Mesenchymal stem cell (in vitro differentiated cells and primary cell): Measurements from ENCODE around the gene LYZL4.

ENCODE experiments used
- DNase-seq: peaks from one replicate; pipeline ENCODE4 v3.0.0-alpha.2; 2013
- H2AFZ ChIP-seq: one replicate; pipeline ENCODE4 v1.6.1; 2013; ENCODE audit warnings: low read depth, mild to moderate bottlenecking, control low read depth, inconsistent platforms, low read length, moderate library complexity
- H2AK5ac ChIP-seq: 2 replicates; pipeline ENCODE4 v1.6.1; 2013; ENCODE audit warnings: low read length, moderate library complexity, mild to moderate bottlenecking, inconsistent platforms; ENCODE audit not compliant: severe bottlenecking
- H2BK120ac ChIP-seq: one replicate; pipeline ENCODE4 v1.6.1; 2013; ENCODE audit warnings: low read depth, mild to moderate bottlenecking, inconsistent platforms, low read length, moderate library complexity
- H2BK12ac ChIP-seq, 2 experiments: one replicate each; pipeline ENCODE4 v1.6.1; 2013; ENCODE audit warnings: inconsistent platforms in 2 of 2, low read length in 2 of 2, mild to moderate bottlenecking in 2 of 2, moderate library complexity in 2 of 2, control low read depth in 1 of 2
- H2BK15ac ChIP-seq: one replicate; pipeline ENCODE4 v1.6.1; 2013; ENCODE audit warnings: mild to moderate bottlenecking, low read depth, inconsistent platforms; ENCODE audit not compliant: poor library complexity, severe bottlenecking
- H2BK5ac ChIP-seq: 2 replicates; pipeline ENCODE4 v1.6.1; 2013; ENCODE audit warnings: low read depth, mild to moderate bottlenecking, low read length, control low read depth, inconsistent platforms; ENCODE audit not compliant: poor library complexity, severe bottlenecking
- H3K14ac ChIP-seq, 2 experiments: one replicate each; pipeline ENCODE4 v1.6.1; 2013; ENCODE audit warnings: inconsistent platforms in 2 of 2, low read length in 2 of 2, control low read depth in 1 of 2, mild to moderate bottlenecking in 1 of 2, moderate library complexity in 1 of 2
- H3K18ac ChIP-seq, 2 experiments: one replicate each; pipeline ENCODE4 v1.6.1; 2013; ENCODE audit warnings: inconsistent platforms in 2 of 2, low read length in 2 of 2, control low read depth in 1 of 2, low read depth in 1 of 2, mild to moderate bottlenecking in 1 of 2
- H3K23ac ChIP-seq, 2 experiments: one replicate each; pipeline ENCODE4 v1.6.1; 2013; ENCODE audit warnings: inconsistent platforms in 2 of 2, low read length in 2 of 2, mild to moderate bottlenecking in 2 of 2, moderate library complexity in 2 of 2, control low read depth in 1 of 2
- H3K27ac ChIP-seq: 2 replicates; pipeline ENCODE4 v1.5.1; 2013; ENCODE audit warnings: mild to moderate bottlenecking, moderate library complexity, low read length, control low read depth, inconsistent platforms; ENCODE audit not compliant: poor library complexity, severe bottlenecking
- H3K27me3 ChIP-seq, 2 experiments: 2 replicates each; pipeline versions ENCODE4 v1.6.1 to v1.7.0; 2013; ENCODE audit warnings: low read length in 2 of 2, mild to moderate bottlenecking in 2 of 2, moderate library complexity in 2 of 2, control low read depth in 1 of 2, inconsistent platforms in 1 of 2; ENCODE audit not compliant: control insufficient read depth in 1 of 2, insufficient read depth in 1 of 2
- H3K36me3 ChIP-seq, 2 experiments: 2 replicates each; pipeline versions ENCODE4 v1.6.1 to v1.7.0; 2013; ENCODE audit warnings: low read length in 2 of 2, control low read depth in 1 of 2, inconsistent platforms in 1 of 2, low read depth in 1 of 2, mild to moderate bottlenecking in 1 of 2; ENCODE audit not compliant: insufficient read depth in 2 of 2, control insufficient read depth in 1 of 2
- H3K4ac ChIP-seq, 2 experiments: one replicate each; pipeline ENCODE4 v1.6.1; 2013; ENCODE audit warnings: inconsistent platforms in 2 of 2, low read length in 2 of 2, mild to moderate bottlenecking in 2 of 2, moderate library complexity in 2 of 2, control low read depth in 1 of 2, low read depth in 1 of 2
- H3K4me1 ChIP-seq: 2 replicates; pipeline ENCODE4 v1.6.1; 2013; ENCODE audit warnings: low read depth, low read length, control low read depth; ENCODE audit not compliant: control insufficient read depth, insufficient read depth
- H3K4me2 ChIP-seq: 2 replicates; pipeline ENCODE4 v1.6.1; 2013; ENCODE audit warnings: low read length, mild to moderate bottlenecking, inconsistent platforms; ENCODE audit not compliant: poor library complexity, severe bottlenecking
- H3K4me3 ChIP-seq, 2 experiments: 2 replicates each; pipeline versions ENCODE4 v1.5.1 to v1.7.0; 2013; ENCODE audit warnings: low read length in 2 of 2, mild to moderate bottlenecking in 2 of 2, control low read depth in 1 of 2, low read depth in 1 of 2; ENCODE audit not compliant: insufficient read depth in 1 of 2
- H3K79me1 ChIP-seq: replicated peaks from 2 replicates; pipeline ENCODE4 v1.6.1; 2013; ENCODE audit warnings: mild to moderate bottlenecking, control low read depth, low read length, inconsistent platforms; ENCODE audit not compliant: poor library complexity, severe bottlenecking
- H3K9ac ChIP-seq: 2 replicates; pipeline ENCODE4 v1.7.0; 2013; ENCODE audit warnings: mild to moderate bottlenecking, low read length, moderate library complexity
- H3K9me3 ChIP-seq: 2 replicates; pipeline ENCODE4 v1.7.0; 2013; ENCODE audit warnings: mild to moderate bottlenecking, low read length; ENCODE audit not compliant: control insufficient read depth
- H4K8ac ChIP-seq: one replicate; pipeline ENCODE4 v1.6.1; 2013; ENCODE audit warnings: inconsistent platforms, mild to moderate bottlenecking, low read length, moderate library complexity
- H4K91ac ChIP-seq: one replicate; pipeline ENCODE4 v1.6.1; 2013; ENCODE audit warnings: mild to moderate bottlenecking, low read length, inconsistent platforms
- WGBS: methylation state at CpG from one replicate; pipeline ENCODE4 v1.1.7; 2013; ENCODE audit warnings: mixed read lengths; 5-methylcytosine and 5-hydroxymethylcytosine counted together

The LYZL4 gene

DNA sequence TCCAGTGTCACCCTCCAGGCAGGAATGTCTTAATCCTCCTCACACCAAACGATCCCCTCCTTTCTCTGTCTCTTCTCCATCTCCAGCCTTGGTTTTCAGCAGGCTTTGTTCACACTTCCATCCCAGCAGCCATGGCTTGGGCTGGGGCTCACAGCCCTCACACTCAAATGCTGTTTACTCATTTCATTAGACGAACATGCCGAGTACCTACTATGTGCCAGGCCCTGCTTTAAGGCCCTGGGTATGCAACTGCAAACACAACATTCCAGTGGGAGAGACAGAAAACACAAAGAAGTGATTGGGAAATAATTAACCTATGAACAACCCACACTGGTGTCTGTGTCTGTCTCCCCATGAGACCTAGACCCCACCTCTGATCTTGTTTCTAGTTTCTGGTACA is 43.9 kb downstream of the LYZL4 start:
- peaks cover 13 to 45% of the 10 kb centered on the region in 2 experiments for H3K27me3 ChIP-seq
- H3K36me3 ChIP-seq, result no peaks in the 10 kb centered on the region
- no peak overlapping the region for H3K18ac ChIP-seq
- peaks cover 19% of the 10 kb centered on the region for H3K9me3 ChIP-seq
- no peak overlapping the region for H4K91ac ChIP-seq
- no peaks in the 10 kb centered on the region for H3K79me1 ChIP-seq
- H4K8ac ChIP-seq, result no peak overlapping the region
- no peak overlapping the region for H2AFZ ChIP-seq
- H3K27ac ChIP-seq, result no peak overlapping the region
- H2BK120ac ChIP-seq, result no peak overlapping the region
- no peaks in the 10 kb centered on the region for H3K4me1 ChIP-seq
- H2AK5ac ChIP-seq, result no peak overlapping the region
- H3K4ac ChIP-seq, result no peak overlapping the region
- H3K23ac ChIP-seq, result no peak overlapping the region
- no peak overlapping the region for H2BK15ac ChIP-seq
- H3K4me2 ChIP-seq, result no peak overlapping the region
- no peak overlapping the region for H3K9ac ChIP-seq
- 75% methylated on average over 3 of the region's 3 CpGs for WGBS
- no peak overlapping the region for H3K4me3 ChIP-seq
- no peak overlapping the region for H2BK5ac ChIP-seq
- no peak for DNase-seq
- H2BK12ac ChIP-seq, result no peak overlapping the region
- H3K14ac ChIP-seq, result no peak overlapping the region

DNA sequence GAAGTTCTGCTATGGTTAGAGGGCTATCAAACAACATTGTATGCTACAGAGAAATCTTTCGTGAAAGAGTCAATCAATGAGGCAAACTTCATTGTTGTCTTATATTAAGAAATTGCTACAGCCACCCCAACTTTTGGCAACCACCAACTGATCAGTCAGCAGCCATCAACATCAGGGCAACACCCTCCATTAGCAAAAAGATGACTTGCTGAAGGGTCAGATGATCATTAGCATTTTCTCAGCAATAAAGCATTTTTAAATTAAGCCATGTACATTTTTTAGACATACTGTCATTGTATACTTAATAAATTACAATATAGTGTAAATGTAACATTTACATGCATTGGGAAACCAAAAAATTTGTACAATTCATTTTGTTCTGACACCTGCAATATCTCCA is 53.1 kb downstream of the LYZL4 start:
- H3K18ac ChIP-seq, result no peak overlapping the region
- no peak overlapping the region for H3K23ac ChIP-seq
- no peak overlapping the region for H2BK15ac ChIP-seq
- no peak overlapping the region for H3K4me3 ChIP-seq
- no peak overlapping the region for H3K4ac ChIP-seq
- no peak overlapping the region for H2BK120ac ChIP-seq
- H3K14ac ChIP-seq, result no peak overlapping the region
- H3K4me1 ChIP-seq, result no peaks in the 10 kb centered on the region
- no peak overlapping the region for H4K91ac ChIP-seq
- peaks cover 10% of the 10 kb centered on the region for H3K9me3 ChIP-seq
- peaks cover 10 to 13% of the 10 kb centered on the region in 2 experiments for H3K27me3 ChIP-seq
- no peak overlapping the region for H2BK12ac ChIP-seq
- no peak overlapping the region for H4K8ac ChIP-seq
- DNase-seq, result no peak
- H3K36me3 ChIP-seq, result no peaks in the 10 kb centered on the region
- 73% methylated on average over 1 of the region's 1 CpG for WGBS
- no peak overlapping the region for H2AFZ ChIP-seq
- no peak overlapping the region for H3K9ac ChIP-seq
- no peak overlapping the region for H2BK5ac ChIP-seq
- no peak overlapping the region for H3K4me2 ChIP-seq
- H2AK5ac ChIP-seq, result no peak overlapping the region
- no peak overlapping the region for H3K27ac ChIP-seq
- no peaks in the 10 kb centered on the region for H3K79me1 ChIP-seq

DNA sequence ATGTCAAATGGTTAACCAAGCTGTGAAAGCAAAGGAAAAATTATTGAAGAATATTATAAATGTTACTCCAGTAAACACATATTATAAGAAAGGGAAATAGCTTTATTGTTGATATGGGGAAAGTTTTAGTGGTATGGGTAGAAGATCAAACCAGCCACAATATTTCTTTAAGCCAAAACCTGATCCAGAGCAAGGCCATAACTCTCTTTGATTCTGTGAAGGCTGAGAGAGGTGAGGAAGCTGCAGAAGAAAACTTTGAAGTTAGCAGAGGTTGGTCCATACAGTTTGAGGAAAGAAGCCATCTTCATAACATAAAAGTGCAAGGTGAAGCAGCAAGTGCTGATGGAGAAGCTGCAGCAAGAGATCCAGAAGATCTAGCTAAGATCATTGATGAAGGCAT is 54.8 kb downstream of the LYZL4 start:
- Histone ChIP-seq H2BK5ac (no peak overlapping the region), H3K4me2 (no peak overlapping the region), H4K8ac (no peak overlapping the region)

DNA sequence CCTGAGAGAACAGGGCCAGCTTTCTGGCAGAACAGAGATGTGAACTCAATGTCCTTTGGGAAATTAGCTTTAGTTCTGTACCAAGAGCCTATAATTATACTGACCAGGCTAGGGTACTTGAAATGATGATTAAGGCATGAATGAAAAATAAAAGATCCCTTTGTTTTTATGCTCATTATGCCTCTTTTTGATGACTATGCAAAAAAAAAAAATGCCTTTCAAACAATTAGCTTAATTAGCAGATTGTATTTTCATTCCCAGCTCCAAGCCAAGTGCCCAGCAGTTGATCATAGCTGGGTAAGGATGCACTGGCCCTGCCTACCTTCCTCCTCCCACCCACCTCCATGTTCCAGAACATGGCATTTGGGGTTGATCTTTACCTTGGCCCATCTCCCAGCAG is 56.8 kb downstream of the LYZL4 start:
- Histone ChIP-seq H2BK12ac (no peak overlapping the region), H2BK15ac (no peak overlapping the region), H3K4me2 (no peak overlapping the region), H3K9me3 (peaks cover 7% of the 10 kb centered on the region), H3K23ac (no peak overlapping the region), H2AFZ (no peak overlapping the region), H3K9ac (no peak overlapping the region), H3K14ac (no peak overlapping the region), H3K4me3 (no peak overlapping the region), H3K79me1 (no peaks in the 10 kb centered on the region), H2BK120ac (no peak overlapping the region), H3K36me3 (no peaks in the 10 kb centered on the region), H2AK5ac (no peak overlapping the region), H3K4ac (no peak overlapping the region), H3K27ac (no peak overlapping the region), H4K8ac (no peak overlapping the region), H3K18ac (no peak overlapping the region), H4K91ac (no peak overlapping the region), H3K4me1 (peaks cover 2% of the 10 kb centered on the region), H3K27me3 (peaks cover 10 to 19% of the 10 kb centered on the region in 2 experiments), H2BK5ac (no peak overlapping the region)
- DNase-seq, result no peak

More for the DNA sequence above, 54.8 kb downstream of the LYZL4 start:
- Histone ChIP-seq H2AFZ (no peak overlapping the region), H3K23ac (no peak overlapping the region), H4K91ac (no peak overlapping the region), H3K9me3 (peaks cover 7% of the 10 kb centered on the region), H3K4me1 (peaks cover 2% of the 10 kb centered on the region), H3K27me3 (peaks cover 10 to 18% of the 10 kb centered on the region in 2 experiments), H3K14ac (no peak overlapping the region), H3K79me1 (no peaks in the 10 kb centered on the region), H3K4ac (no peak overlapping the region), H3K36me3 (no peaks in the 10 kb centered on the region), H3K9ac (no peak overlapping the region), H3K27ac (no peak overlapping the region), H2BK15ac (no peak overlapping the region), H2BK120ac (no peak overlapping the region), H3K18ac (no peak overlapping the region), H2AK5ac (no peak overlapping the region), H3K4me3 (no peak overlapping the region), H2BK12ac (no peak overlapping the region)
- no peak for DNase-seq
